Lower lobe of right lung (tissue), 2 donors: ENCODE results near the gene MBNL2. TPM values are rescaled to one million over a fixed set of nuclear protein-coding genes. Genes with fewer than 3 reads are reported as not detected.

Experiments
- ATAC-seq, 2 donors: fragments of 200-7000 bp; cut with Tn5 transposase; one replicate each; pipeline ENCODE4 v1.9.1; 2020 to 2022; ENCODE audit warnings: mild to moderate bottlenecking in 2 of 2, moderate library complexity in 2 of 2
- DNase-seq: peaks from one replicate; pipeline ENCODE4 v3.0.0-alpha.2; 2020
- H3K27ac ChIP-seq: fragments of 200-600 bp; one replicate; pipeline ENCODE4 v1.8.0; 2022
- H3K27me3 ChIP-seq: fragments of 200-600 bp; one replicate; pipeline ENCODE4 v1.8.0; 2022; ENCODE audit warnings: low read depth
- H3K36me3 ChIP-seq: fragments of 200-600 bp; one replicate; pipeline ENCODE4 v1.8.0; 2022; ENCODE audit warnings: mild to moderate bottlenecking
- H3K4me1 ChIP-seq: fragments of 200-600 bp; one replicate; pipeline ENCODE4 v1.8.0; 2022
- H3K4me3 ChIP-seq: fragments of 200-600 bp; one replicate; pipeline ENCODE4 v1.8.0; 2022; ENCODE audit warnings: mild to moderate bottlenecking
- H3K9me3 ChIP-seq: fragments of 200-600 bp; one replicate; pipeline ENCODE4 v1.8.0; 2022
- CTCF ChIP-seq: fragments of 200-600 bp; IDR thresholded peaks from one replicate; pipeline ENCODE4 v1.8.0; 2022; ENCODE audit warnings: antibody characterized with exemption, mild to moderate bottlenecking
- intact Hi-C: fragments of 100-400 bp; cut with DNase I; formaldehyde crosslinking; loops from one replicate; pipeline ENCODE4 v1.11.0; 2022
- total RNA-seq: library from RNA; stranded (reverse); fragmentation: NEBNext Ultra II Directional; extraction: Animal tissue kit (Norgen Biotek cat#: 25700); gene quantifications from one replicate; pipeline ENCODE4 v1.2.1, GENCODE V29; 2021
- donor health status: DM: no; HTN: yes; CAD: no; lungs with severe emphysema.

Gene MBNL2
- total RNA-seq, 1 donor from 2014 or later: 58.2 TPM

GRCh38 chr13:97403893-97404750, 182.0 kb downstream of the MBNL2 start:
- no peaks in the 10 kb centered on the region for H3K4me1 ChIP-seq
- H3K27me3 ChIP-seq: no peaks in the 10 kb centered on the region
- H3K9me3 ChIP-seq: no peaks in the 10 kb centered on the region
- ATAC-seq: no peak
- H3K4me3 ChIP-seq: no peak overlapping the region
- no peaks in the 10 kb centered on the region for H3K36me3 ChIP-seq
- no peak for DNase-seq
- intact Hi-C loops: no loop called here
- no peak for TF ChIP-seq CTCF
- no peak overlapping the region for H3K27ac ChIP-seq

GRCh38 chr13:97407540-97407939, 185.4 kb downstream of the MBNL2 start:
- intact Hi-C loops: no loop called here
- DNase-seq (no peak), ATAC-seq (no peak)
- Histone ChIP-seq H3K27me3 (no peaks in the 10 kb centered on the region), H3K4me3 (no peak overlapping the region), H3K4me1 (no peaks in the 10 kb centered on the region), H3K27ac (no peak overlapping the region), H3K36me3 (no peaks in the 10 kb centered on the region), H3K9me3 (no peaks in the 10 kb centered on the region)
- TF ChIP-seq CTCF: no peak

- TF ChIP-seq CTCF: no peak
- Histone ChIP-seq H3K27ac (no peak overlapping the region), H3K4me1 (no peaks in the 10 kb centered on the region), H3K9me3 (no peaks in the 10 kb centered on the region), H3K4me3 (no peak overlapping the region), H3K27me3 (no peaks in the 10 kb centered on the region), H3K36me3 (no peaks in the 10 kb centered on the region)
- intact Hi-C loops: no loop called here
- DNase-seq: no peak
- ATAC-seq: no peak
These were observed 186.8 kb downstream of the MBNL2 start for GRCh38 chr13:97408938-97409337.

- Histone ChIP-seq H3K27me3 (no peaks in the 10 kb centered on the region), H3K4me1 (no peaks in the 10 kb centered on the region), H3K4me3 (no peak overlapping the region), H3K27ac (no peak overlapping the region), H3K36me3 (no peaks in the 10 kb centered on the region), H3K9me3 (no peaks in the 10 kb centered on the region)
- no peak for TF ChIP-seq CTCF
- DNase-seq: no peak
- ATAC-seq: no peak
- intact Hi-C loops: no loop called here
These were observed 189.9 kb downstream of the MBNL2 start for GRCh38 chr13:97411984-97412383.

GRCh38 chr13:97413694-97414093, 191.6 kb downstream of the MBNL2 start:
- no peak overlapping the region for H3K27ac ChIP-seq
- no peaks in the 10 kb centered on the region for H3K36me3 ChIP-seq
- ATAC-seq (no peak), DNase-seq (no peak)
- H3K4me3 ChIP-seq: no peak overlapping the region
- no peaks in the 10 kb centered on the region for H3K27me3 ChIP-seq
- no peaks in the 10 kb centered on the region for H3K4me1 ChIP-seq
- H3K9me3 ChIP-seq: no peaks in the 10 kb centered on the region
- intact Hi-C loops: no loop called here
- no peak for TF ChIP-seq CTCF
